ENCODE measurements around the gene CCSAP. TPM values are rescaled to one million over a fixed set of nuclear protein-coding genes. Genes with fewer than 3 reads are reported as not detected.

Gene CCSAP
- total and polyA plus RNA-seq, 11 donors, result 0.94 to 6.2 (median 2.5) TPM

DNA sequence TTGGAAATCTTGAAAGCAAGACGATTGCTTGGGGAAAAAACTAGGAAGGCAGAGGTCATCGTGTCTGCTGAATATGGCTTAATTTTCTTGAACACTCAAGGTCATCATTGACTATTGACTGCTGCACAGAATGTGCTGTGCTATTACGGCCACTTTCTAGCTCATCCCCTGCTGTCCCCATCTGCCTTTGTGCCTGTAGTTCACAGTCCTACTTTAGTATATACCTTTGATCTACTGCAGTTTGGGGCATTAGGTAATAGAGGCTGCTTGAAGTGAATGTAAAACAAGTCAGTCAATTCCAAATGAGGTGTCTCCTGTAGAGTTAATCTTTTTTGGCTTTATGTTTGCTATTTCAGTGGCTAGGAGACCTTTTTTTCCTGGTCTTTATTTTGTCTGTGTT is 63.6 kb downstream of the CCSAP start:
- WGBS, 4 donors, result 52 to 71% (median 60%) methylated on average over 3 of the region's 3 CpGs
- TF ChIP-seq POLR2A (IDR thresholded peaks at IDR 0.05), result no peak
- TF ChIP-seq, protein P1, sequence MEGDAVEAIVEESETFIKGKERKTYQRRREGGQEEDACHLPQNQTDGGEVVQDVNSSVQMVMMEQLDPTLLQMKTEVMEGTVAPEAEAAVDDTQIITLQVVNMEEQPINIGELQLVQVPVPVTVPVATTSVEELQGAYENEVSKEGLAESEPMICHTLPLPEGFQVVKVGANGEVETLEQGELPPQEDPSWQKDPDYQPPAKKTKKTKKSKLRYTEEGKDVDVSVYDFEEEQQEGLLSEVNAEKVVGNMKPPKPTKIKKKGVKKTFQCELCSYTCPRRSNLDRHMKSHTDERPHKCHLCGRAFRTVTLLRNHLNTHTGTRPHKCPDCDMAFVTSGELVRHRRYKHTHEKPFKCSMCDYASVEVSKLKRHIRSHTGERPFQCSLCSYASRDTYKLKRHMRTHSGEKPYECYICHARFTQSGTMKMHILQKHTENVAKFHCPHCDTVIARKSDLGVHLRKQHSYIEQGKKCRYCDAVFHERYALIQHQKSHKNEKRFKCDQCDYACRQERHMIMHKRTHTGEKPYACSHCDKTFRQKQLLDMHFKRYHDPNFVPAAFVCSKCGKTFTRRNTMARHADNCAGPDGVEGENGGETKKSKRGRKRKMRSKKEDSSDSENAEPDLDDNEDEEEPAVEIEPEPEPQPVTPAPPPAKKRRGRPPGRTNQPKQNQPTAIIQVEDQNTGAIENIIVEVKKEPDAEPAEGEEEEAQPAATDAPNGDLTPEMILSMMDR (IDR thresholded peaks at IDR 0.05), result no peak
- Histone ChIP-seq H3K9me3 (peaks cover 0 to 5% (median 0%) of the 10 kb centered on the region in 12 donors), H3K4me3 (no peak overlapping the region), H3K27me3 (no peaks in the 10 kb centered on the region), H3K36me3 (no peaks in the 10 kb centered on the region), H3K4me1 (peaks cover 0 to 54% (median 24%) of the 10 kb centered on the region in 12 donors), H3K27ac (no peak overlapping the region)
- ATAC-seq (no peak), DNase-seq (no peak)
- intact Hi-C loops (cut with DNase I), result no loop called here

DNA sequence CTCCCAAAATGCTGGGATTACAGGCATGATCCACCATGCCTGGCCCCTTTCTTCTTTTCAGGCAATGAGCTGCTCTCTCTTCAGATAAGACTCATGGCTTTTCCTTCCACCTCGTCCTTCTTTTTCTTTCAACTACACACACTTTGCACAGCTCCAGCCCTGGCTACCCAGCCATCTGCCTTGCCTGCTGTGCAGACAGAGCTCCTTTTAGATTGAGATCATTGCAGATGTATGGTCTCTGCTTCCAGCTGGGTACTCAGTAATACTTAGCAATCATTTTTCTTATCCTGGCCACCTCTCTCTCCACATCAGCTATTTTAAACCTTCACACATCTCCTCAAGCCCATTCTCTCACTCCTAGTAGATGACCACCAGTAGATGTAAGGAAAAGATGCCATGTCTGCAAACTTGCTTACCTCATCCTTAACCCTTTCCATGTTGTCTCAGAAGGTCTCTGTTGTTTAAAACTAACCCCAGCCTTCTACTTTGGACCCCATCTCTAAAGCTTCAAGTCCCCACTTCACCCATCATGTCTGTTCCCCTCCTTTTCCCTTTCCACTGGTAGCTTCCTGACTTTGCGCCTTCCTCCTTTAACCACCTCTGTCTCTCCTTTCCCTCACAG is 64.6 kb downstream of the CCSAP start:
- no peak overlapping the region for H3K4me3 ChIP-seq
- TF ChIP-seq POLR2A (IDR thresholded peaks at IDR 0.05), result no peak
- TF ChIP-seq, protein P1 (IDR thresholded peaks at IDR 0.05), result no peak
- H3K9me3 ChIP-seq, result peaks cover 0 to 5% (median 0%) of the 10 kb centered on the region in 12 donors
- H3K27me3 ChIP-seq, result no peaks in the 10 kb centered on the region
- ATAC-seq (no peak), DNase-seq (no peak)
- intact Hi-C loops (cut with DNase I), result no loop called here
- no peak overlapping the region for H3K27ac ChIP-seq
- 76 to 91% (median 84%) methylated on average over 2 of the region's 2 CpGs for WGBS, 4 donors
- H3K36me3 ChIP-seq, result no peaks in the 10 kb centered on the region
- peaks cover 0 to 58% (median 33%) of the 10 kb centered on the region in 12 donors for H3K4me1 ChIP-seq

DNA sequence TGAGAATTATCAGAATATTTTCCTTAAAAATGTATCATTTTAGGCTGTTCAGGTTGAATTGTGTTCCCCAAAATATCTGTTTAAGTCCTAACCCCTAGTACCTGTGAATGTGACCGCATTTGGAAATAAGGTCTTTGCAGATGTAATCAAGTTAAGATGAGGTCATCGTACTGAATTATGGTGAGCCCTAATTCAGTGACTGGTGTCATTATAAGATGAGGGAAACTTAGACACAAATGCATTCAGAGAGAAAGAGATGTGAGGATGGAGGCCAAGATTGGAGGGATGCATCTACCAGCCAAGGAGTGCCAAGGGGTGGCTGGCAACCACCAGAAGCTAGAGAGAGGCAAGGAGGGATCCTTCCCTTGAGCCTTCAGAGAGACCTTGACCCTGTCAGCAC is 67.8 kb downstream of the CCSAP start:
- no peaks in the 10 kb centered on the region for H3K36me3 ChIP-seq

DNA sequence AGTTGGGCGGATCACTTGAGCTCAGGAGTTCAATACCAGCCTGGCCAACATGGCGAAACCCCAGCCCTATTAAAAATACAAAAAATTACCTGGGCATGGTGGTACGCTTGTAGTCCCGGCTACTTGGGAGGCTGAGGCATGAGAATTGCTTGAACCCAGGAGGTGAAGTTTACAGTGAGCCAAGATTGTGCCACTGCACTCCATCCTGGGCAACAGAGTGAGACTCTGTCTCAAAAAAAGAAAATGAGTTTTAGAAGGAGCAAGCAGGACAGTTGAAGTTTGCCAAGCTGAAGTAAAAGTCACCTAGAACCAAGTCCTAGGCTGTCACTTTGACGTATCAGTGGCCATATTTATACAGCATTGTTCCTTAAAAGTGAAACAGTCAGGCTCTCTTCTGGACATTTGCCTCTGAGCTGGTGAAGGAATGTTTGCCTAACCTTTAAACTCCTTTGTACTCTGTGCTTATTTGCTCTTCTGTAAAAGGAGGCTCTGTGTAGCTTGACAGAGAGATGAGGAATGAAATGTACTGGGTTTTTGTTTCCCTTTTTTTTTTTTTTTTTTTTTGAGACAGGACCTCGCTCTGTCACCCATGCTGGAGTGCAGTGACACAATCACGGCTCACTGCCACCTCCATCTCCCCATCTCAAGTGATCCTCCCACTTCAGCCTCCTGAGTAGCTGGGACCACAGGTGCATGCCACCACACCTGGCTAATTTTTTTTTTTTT is 69.2 kb downstream of the CCSAP start:
- ATAC-seq, result no peak
- TF ChIP-seq, protein P1 (IDR thresholded peaks at IDR 0.05), result no peak
- no peak for TF ChIP-seq POLR2A (IDR thresholded peaks at IDR 0.05)
- no peaks in the 10 kb centered on the region for H3K9me3 ChIP-seq
- WGBS, 4 donors, result 84 to 92% (median 88%) methylated on average over 7 of the region's 7 CpGs
- H3K4me1 ChIP-seq, result peaks cover 2 to 56% (median 46%) of the 10 kb centered on the region in 12 donors
- no peak for DNase-seq
- intact Hi-C loops (cut with DNase I), result loop anchor here in 1 of 10 donors (5.0 kb wide), 1 partner anchor 234 kb away; the partner anchor contains the start of gene NUP133
- H3K27ac ChIP-seq, result peak overlapping the region in 2 of 12 donors; percentile 15 to 47
- no peaks in the 10 kb centered on the region for H3K36me3 ChIP-seq
- no peaks in the 10 kb centered on the region for H3K27me3 ChIP-seq
- H3K4me3 ChIP-seq, result no peak overlapping the region

More for the DNA sequence above, 67.8 kb downstream of the CCSAP start:
- Histone ChIP-seq H3K27ac (no peak overlapping the region), H3K9me3 (no peaks in the 10 kb centered on the region), H3K4me1 (peaks cover 2 to 62% (median 47%) of the 10 kb centered on the region in 12 donors), H3K27me3 (no peaks in the 10 kb centered on the region), H3K4me3 (no peak overlapping the region)
- 94 to 98% (median 96%) methylated on average over 2 of the region's 2 CpGs for WGBS, 4 donors
- intact Hi-C loops (cut with DNase I), result no loop called here
- no peak for ATAC-seq
- no peak for DNase-seq
- no peak for TF ChIP-seq POLR2A (IDR thresholded peaks at IDR 0.05)
- TF ChIP-seq, protein P1 (IDR thresholded peaks at IDR 0.05), result no peak
